ENCODE measurements around the gene TBX6.
A peak's percentile ranks its signal among the peaks of the same experiment; 100 is the strongest.

The TBX6 gene

DNA sequence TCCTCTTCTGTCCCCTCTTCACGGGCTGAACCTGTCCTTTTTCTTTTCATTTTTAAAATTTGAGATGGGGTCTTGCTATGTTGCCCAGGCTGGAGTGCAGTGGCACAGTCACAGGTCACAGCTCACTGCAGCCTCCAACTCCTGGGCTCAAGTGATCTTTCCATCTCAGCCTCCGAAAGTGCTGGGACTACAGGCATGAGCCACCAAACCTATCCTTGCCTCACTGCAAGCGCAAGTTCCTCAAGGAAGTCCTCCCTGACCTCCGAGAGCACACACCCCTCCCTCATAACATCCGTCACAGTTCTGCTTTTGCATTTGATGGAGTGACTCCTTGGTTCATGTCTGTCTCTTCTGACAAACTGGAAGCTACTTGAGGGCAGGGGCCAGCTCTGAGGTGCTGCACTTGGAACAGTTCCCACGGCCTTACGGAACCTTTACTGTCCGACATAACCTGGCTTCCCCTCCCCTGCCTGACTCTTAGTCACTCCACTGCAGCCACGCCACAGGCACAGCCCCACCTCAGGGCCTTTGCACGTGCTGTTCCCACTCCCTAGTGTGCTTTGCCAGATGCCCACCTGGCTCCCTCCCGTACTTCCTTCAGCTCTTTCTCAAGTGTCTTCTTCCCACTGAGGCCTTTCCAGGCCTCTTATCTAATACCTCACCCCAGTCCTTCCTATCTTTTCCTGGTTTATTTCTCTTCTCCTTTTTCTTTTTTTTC lies 4.4 kb downstream of the TBX6 start:
- no peak for DNase-seq (ENCODE audit: low read depth in 1 of 2, low spot score in 1 of 2)

DNA sequence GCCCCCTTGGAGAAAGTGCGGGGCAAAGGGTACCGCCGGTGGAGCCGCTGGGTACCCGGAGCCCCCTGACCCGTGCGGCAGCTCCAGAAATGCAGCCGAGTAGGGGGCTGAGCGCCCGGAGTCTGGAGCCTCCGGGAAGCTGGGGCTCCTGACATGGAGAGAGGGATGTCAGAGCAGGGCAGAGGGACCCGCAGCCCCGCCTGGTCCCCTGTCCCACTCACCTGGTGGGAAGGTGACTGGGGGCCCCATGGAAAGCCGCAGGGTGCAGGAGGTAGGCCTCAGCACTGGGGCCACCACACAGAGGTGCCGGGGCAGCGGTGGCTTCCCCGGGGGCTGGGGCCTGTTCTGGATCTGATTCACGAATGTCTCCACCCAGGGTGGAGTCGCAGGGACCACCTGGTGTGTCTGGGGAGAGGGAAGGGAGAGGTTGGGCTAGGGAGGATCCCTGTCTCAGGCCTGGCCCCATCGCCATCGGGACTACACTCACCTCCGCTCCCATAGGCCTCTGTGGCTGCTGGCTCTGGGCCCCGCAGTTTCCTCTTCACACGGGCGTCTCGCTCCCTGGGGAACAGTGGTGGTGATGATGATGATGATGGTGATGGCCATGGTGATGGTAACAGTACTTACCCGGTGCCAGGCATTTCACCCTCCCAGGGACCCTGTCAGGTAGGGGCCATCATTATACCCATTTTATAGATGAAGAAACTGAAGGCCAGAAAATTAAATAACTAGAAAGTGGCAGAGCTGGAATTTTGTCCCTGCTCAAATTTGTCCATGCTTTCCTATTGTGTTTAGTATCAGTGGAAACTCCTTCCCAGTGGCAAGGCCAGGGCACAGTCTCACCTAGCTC lies 5.2 kb downstream of the TBX6 start:
- DNase-seq (ENCODE audit: low read depth in 1 of 2, low spot score in 1 of 2) = no peak

DNA sequence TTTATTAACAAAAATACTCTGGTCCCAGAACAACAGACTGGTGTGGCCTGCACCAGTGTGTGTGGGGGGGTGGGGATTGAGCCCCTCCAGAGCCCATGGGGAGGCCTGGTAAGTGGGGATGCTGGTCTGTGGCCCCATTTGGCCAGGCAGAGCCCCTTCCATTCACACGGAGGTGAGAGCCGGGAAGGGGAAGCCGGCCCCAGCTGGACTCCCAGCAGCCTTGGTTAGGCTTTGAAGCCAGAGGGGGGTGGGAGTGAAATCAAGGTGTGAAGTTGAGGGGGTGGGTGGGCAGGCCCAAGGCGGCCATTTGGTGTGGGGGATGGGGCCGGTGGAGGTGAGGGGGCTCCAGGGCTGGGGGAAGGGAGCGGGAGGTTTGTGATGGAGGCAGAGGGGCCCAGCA lies 5.9 kb downstream of the TBX6 start:
- DNase-seq (ENCODE audit: low read depth in 1 of 2, low spot score in 1 of 2) = no peak

DNA sequence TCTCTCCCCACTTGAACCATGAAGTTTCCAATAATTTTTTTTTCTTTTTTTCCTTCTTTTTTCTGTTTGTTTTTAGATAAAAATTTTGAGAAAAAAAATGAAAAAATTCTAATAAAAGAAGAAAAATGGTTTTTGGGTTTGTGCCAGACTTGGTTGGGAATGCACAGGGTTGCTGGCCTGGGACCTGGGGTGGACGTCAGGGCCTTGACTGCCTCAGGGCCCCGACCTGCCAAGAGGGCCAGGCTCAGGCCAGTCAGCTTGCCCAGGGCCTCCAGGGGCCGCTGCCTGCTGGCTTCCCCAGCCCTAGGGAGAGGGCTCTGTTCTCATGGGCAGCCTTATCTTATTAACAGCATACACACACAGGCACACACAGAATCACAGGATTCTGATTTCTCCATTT lies 6.5 kb downstream of the TBX6 start:
- DNase-seq (ENCODE audit: low read depth in 1 of 2, low spot score in 1 of 2) = no peak

DNA sequence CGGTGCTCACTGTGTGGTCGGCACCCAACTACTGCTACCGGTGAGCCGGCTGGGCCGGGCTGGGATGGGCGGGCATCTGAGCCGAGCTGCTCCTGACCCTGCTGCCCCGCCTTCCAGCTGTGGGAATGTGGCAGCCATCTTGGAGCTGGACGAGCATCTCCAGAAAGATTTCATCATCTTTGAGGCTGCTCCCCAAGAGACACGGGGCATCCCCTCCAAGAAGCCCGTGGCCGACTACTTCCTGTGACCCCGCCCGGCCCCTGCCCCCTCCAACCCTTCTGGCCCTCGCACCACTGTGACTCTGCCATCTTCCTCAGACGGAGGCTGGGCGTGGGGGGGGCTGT lies 6.9 kb downstream of the TBX6 start:
- no peak for DNase-seq (ENCODE audit: low read depth in 1 of 2, low spot score in 1 of 2)

DNA sequence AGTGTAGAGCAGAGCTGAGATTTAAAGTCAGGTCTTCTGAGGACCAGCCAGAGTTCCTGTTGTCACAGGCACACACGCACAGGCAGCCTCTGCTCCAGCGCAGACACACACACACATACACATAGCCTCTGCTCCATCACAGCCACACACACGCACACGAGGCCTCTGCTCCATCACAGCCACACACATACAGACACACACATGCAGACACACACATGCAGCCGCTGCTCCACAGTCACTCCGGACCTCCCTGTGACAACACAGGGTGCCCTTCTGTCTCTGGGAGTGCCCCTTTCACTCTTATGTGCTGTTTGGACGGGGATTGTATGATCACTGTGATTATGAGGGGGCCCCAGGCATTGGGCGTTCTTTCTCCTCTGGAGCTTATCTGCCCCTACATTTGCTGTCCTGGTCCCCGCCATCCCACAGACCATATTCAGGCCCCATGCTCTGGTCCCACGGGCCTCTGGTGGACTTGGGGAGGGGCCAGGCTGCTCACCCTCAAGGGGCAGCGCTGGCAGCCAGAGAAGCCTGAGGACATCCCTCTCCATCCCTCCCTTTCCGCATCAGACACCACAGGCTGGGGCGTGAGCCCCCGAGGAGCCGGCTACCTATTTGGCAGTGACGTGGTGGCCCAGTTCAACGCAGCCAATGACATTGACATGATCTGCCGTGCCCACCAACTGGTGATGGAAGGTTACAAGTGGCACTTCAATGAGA lies 7.5 kb downstream of the TBX6 start:
- no peak for DNase-seq (ENCODE audit: low read depth in 1 of 2, low spot score in 1 of 2)

DNA sequence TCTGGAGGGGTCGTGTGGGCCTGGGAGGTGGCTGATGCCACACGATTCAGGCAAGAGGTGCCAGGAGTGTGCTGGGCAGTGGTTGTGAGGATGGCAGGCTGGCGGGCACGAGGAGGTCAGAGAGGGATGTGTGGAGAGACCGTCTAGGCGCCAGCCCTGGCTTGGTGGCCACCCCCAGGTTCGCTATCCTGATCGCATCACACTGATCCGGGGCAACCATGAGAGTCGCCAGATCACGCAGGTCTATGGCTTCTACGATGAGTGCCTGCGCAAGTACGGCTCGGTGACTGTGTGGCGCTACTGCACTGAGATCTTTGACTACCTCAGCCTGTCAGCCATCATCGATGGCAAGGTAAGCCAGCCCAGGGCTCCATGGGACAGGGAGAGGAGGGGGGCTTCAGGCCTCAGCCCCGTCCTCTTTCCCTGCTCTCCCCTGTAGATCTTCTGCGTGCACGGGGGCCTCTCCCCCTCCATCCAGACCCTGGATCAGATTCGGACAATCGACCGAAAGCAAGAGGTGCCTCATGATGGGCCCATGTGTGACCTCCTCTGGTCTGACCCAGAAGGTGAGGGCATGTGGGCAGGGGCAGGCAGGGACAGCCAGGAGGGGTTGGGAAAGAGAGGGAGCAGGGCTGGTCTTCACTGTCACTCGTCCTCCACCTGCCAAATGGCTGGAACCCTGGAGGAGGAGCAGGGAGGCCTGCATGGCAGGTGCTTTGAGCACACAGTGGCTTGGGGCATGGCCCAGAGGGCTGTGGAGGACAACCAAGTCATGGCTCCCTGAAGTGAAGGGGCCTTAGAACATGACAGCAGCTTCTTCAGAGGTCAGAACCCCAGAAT lies 8.3 kb downstream of the TBX6 start:
- DNase-seq (ENCODE audit: low read depth in 1 of 2, low spot score in 1 of 2) = no peak

DNA sequence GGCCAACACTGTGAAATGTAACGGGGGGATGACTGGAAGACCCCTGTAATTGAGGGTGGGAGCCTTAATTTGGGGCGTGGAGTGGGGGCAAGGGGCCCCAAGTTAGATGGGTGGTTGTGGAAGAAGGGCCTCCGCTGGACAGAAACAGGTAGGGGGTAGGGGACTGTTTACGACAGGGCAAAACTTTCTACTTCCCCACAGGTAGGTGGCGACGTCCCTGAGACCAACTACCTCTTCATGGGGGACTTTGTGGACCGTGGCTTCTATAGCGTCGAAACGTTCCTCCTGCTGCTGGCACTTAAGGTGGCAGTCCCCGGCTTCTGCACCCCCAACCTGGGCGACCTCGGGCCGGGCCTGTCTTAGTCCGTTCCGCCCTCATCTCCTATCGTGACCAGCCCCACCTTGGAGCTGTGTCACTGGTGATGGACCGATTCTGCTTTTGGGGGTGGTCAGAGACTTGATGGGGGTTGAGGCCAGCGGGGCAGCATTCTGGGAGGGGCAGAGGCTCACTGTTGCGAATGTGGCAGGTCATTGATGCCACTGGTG lies 9.1 kb downstream of the TBX6 start:
- no peak for DNase-seq (ENCODE audit: low read depth in 1 of 2, low spot score in 1 of 2)

DNA sequence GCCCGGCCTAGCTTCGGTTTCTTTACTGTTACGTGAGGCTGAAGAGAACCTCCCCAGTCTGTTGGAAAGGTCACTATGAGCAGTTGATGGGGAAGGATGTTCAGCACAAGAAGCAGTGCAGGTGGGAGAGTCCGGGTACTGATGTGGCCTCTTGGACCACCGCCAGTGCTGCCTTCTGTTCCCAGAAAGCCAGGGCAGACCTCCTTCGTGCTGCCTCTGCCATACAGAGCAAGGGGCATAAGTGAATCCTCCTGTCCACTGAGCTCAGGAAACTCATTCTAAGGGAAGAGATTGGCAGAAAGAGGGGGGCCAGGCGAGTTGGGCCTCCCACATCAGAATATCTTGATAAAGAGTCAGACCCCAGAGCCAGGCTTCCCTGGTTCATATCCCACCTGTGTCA lies 12.2 kb downstream of the TBX6 start:
- DNase-seq (ENCODE audit: low read depth in 1 of 2, low spot score in 1 of 2) = no peak

DNA sequence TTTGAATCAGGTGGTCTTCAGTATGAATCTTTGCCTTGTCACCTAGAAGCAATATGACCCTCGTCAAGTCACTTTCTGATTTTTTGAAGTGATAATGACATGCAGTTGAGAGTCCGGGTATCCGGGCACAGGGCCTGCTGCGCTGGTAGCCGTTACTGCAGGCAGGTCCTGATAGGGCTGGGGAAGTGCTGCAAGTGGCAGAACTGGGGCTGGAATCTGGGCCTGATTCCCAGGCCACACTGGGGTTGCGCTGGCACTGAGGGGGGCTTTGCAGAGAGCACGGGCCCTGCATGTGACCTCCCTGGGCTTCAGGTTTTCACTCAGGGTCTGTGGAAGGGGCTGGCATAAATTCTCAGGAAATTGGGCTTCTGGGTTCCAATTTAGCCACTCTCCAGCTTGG lies 13.0 kb downstream of the TBX6 start:
- no peak for DNase-seq (ENCODE audit: low read depth in 1 of 2, low spot score in 1 of 2)

DNA sequence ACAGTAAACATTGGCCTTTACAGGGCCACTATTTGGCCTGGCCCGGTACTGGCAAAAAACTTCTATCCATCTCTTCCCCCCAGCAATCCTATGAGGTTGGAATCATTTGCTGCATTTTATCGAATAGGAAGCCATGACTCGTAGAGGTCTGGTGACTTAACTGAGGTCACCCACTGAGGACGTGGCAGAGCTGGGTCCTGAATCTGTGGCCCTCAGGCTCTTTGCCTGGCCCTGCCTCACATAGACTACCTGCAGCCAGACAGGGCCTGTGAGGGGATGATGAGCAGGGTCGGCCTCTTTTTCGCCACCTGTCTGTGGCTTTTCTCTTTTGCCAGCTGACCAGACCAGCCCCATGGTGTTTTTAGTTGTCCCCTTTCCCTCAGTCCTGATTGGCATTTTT lies 14.1 kb downstream of the TBX6 start:
- DNase-seq (ENCODE audit: low read depth in 1 of 2, low spot score in 1 of 2) = no peak

DNA sequence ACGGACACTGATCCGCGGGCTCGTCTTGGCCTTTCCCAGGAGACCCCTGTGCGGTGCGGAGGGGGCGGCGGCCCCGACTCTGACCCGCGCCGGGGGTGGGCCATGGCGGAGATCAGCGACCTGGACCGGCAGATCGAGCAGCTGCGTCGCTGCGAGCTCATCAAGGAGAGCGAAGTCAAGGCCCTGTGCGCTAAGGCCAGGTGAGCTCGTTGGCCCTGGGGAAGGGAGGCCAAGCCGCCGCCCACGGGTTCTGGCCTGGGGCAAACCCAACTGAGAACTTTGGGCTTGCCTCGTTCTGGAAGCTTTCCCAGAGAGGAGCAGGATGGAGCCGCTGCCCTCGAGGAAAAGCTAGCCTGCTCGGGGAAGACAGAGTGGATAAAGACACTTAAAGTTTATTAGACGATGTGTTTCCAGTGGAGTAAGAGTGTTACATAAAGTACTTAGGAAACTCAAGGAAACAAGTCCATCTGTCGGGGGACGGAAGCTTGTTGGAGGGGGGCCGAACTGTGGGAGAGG lies 15.4 kb downstream of the TBX6 start:
- DNase-seq (ENCODE audit: low read depth in 1 of 2, low spot score in 1 of 2) = no peak

DNA sequence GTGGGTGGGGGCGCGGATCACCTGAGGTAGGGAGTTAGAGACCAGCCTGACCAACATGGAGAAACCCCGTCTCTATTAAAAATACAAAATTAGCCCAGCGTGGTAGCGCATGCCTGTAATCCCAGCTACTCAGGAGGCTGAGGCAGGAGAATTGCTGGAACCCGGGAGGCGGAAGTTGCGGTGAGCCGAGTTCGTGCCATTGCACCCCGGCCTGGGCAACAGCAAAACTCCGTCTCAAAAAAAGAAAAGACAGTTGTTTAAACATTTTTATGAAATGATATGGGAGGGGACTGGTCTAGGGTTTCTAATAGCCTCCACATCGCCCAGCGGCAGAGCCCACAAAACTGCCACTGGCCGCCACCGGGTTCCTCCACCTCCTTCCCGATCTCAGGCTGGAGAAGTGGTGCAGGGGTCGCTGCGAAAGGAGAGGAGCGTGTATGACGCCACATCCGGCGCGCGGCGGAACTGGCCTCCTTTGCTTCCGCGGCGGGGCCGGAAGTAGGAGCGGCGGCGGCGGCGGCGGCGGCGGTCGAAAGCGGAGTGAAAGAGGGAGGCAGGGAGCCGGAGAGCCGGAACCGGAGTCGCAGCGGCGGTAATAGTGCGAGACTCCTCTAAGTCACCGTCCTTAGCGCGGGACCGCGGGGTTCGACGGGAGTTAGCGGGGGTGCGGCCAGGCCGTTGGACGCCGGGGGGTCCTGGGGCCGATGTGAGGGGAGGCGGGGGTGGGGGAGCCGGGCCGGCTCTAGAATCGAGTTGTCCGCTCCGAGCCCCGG lies 16.0 kb downstream of the TBX6 start, which contains the start of gene PPP4C:
PPP4C (plus strand) TSS at position 492 of the 773 bp plus-strand sequence. CDS start 384 bp downstream, outside the sequence.
- peak; percentile 70 to 87 for DNase-seq (ENCODE audit: low read depth in 1 of 2, low spot score in 1 of 2)

DNA sequence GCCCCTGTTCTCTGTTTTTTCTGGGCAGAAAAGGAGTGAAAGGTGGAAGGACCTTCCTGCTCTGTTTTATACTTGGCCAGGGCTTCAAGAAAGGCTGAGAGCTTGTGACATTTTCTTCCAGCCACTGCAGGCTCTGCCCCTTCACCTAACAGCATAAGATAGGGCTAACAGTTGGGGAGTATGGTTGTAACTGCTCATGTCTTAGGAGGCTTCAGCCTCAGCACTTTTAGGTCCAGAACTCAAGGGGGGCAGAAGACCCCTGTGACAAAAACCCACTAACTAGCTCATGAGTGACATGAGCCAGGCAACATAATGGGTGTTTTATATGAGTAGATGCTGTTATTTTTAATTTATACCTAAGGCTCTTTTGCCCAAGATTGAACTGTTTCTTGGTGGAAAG lies 21.2 kb downstream of the TBX6 start:
- DNase-seq (ENCODE audit: low read depth in 1 of 2, low spot score in 1 of 2) = no peak

DNA sequence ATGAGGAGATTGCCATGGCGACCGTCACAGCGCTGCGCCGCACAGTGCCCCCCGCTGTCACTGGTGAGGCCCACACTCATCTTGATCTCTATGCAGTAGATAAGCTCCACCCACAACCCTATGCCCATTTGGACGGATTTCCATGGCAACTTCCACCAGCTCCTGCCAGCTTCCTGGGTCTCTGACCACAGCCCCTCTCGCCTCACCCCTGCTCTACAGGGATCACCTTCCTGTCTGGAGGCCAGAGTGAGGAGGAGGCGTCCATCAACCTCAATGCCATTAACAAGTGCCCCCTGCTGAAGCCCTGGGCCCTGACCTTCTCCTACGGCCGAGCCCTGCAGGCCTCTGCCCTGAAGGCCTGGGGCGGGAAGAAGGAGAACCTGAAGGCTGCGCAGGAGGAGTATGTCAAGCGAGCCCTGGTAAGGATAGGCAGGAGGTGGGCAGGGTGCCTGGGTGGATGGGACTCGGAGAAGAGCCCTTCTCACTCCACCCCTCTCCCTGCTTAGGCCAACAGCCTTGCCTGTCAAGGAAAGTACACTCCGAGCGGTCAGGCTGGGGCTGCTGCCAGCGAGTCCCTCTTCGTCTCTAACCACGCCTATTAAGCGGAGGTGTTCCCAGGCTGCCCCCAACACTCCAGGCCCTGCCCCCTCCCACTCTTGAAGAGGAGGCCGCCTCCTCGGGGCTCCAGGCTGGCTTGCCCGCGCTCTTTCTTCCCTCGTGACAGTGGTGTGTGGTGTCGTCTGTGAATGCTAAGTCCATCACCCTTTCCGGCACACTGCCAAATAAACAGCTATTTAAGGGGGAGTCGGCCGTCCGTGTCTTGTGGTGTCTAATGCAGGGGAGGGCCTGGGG lies 21.9 kb downstream of the TBX6 start:
- no peak for DNase-seq (ENCODE audit: low read depth in 1 of 2, low spot score in 1 of 2)

DNA sequence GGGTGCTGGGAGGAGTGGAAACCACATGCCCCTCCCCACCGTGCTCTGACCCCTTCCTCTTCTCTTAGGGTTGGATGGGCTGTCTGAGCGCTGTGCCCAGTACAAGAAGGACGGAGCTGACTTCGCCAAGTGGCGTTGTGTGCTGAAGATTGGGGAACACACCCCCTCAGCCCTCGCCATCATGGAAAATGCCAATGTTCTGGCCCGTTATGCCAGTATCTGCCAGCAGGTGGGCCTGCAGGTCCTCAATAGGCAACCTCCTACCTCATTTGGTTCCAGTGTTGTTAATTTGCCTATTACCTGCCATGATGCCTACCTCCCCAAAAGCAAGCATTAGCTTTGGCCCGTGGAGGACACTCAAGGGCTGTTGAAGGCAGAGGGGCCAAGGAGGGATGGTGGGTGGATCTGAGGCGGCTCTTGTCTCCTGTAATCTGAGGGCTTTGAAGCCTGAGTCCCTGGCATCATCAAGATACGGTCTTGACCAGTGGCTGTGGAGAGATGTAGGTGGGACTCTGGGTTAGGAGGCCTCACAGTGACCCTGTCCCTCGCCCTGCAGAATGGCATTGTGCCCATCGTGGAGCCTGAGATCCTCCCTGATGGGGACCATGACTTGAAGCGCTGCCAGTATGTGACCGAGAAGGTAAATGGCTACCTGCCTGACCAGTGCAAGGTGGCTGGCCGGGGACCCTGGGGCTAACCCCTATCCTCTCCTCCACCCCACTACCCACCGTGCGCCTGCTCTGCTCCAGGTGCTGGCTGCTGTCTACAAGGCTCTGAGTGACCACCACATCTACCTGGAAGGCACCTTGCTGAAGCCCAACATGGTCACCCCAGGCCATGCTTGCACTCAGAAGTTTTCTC lies 22.7 kb downstream of the TBX6 start:
- DNase-seq (ENCODE audit: low read depth in 1 of 2, low spot score in 1 of 2) = peak; percentile 32 to 34

DNA sequence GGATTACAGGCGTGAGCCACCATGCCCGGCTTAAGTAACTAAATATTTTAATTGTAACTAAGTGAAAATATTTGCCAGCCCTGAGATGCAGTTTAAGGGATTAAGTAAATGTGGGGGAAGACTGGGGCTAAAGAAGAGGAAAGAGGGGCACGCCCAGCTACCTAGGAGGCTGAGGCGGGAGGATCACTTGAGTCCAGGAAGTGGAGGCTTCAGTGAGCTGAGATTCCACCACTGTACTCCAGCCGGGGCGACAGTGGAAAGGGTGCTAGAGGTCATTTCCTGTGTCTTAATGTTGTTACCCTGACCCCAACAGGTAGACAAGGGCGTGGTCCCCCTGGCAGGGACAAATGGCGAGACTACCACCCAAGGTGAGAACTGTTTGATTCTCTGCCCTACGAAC lies 23.4 kb downstream of the TBX6 start:
- DNase-seq (ENCODE audit: low read depth in 1 of 2, low spot score in 1 of 2) = no peak

DNA sequence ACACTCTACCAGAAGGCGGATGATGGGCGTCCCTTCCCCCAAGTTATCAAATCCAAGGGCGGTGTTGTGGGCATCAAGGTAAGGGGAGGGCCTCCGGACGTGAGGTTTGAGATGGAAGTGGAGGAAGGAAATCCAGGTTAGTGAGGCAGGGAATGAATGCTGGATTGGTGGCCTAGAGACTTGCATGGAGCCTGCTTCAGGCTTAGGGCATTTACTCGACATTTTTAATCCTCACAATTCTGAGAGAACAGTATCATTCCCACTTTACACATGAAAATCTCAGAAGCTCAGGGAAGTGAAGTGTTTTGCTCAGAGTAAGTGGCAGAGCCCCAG lies 24.2 kb downstream of the TBX6 start:
- no peak for DNase-seq (ENCODE audit: low read depth in 1 of 2, low spot score in 1 of 2)

Data from stimulated activated CD4-positive, alpha-beta T cell treated with anti-CD3 and anti-CD28 coated beads, Interleukin-15, amount 100 ng/mL, for 1 hour (primary cell).